Rectal smooth muscle tissue (tissue), 1 donor: ENCODE measurements around the gene FRMPD2.
"Not testable (repeated sequence)": the region's sequence is repeated elsewhere in the genome, so short reads cannot be mapped to it uniquely, and the experiment has no call there.

Source experiments
- H3K27ac ChIP-seq: one replicate; pipeline ENCODE4 v1.7.0; 2013; ENCODE audit warnings: low read depth, low read length, inconsistent platforms
- H3K27me3 ChIP-seq: one replicate; pipeline ENCODE4 v1.7.0; 2013; ENCODE audit warnings: low read length; ENCODE audit not compliant: control insufficient read depth, insufficient read depth
- H3K36me3 ChIP-seq: one replicate; pipeline ENCODE4 v1.7.0; 2013; ENCODE audit warnings: low read length; ENCODE audit not compliant: control insufficient read depth, insufficient read depth
- H3K4me1 ChIP-seq: one replicate; pipeline ENCODE4 v1.7.0; 2013; ENCODE audit warnings: low read length; ENCODE audit not compliant: control insufficient read depth, insufficient read depth
- H3K4me3 ChIP-seq: one replicate; pipeline ENCODE4 v1.7.0; 2013; ENCODE audit warnings: low read length
- H3K9ac ChIP-seq: one replicate; pipeline ENCODE4 v1.7.0; 2013; ENCODE audit warnings: low read length

FRMPD2 gene

GRCh38 chr10:48154211-48155140 lies 120.0 kb downstream of the FRMPD2 start:
- H3K36me3 ChIP-seq, H3K4me3 ChIP-seq, H3K27me3 ChIP-seq, H3K4me1 ChIP-seq, H3K9ac ChIP-seq, H3K27ac ChIP-seq: not testable (repeated sequence)

DNA sequence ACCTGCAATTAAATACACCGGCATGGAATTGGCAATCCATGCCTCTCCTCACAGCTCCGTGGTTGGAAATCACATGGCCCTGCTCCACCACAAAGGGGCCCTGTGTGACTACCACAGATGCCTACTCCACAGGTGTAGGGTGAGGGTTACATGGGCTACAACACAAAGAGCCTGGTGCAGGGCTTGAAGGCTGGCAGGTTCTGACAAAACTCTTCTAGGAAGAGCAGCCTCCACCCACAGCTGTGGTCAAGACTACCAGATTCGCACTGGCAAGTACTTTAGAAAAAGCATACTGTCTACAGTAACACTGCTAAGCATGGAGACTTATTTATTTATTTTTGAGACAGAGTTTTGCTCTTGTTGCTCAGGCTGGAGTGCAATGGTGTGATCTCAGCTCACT lies 126.9 kb downstream of the FRMPD2 start:
- not testable (repeated sequence) for H3K4me3 ChIP-seq, H3K4me1 ChIP-seq, H3K27ac ChIP-seq, H3K36me3 ChIP-seq, H3K9ac ChIP-seq, H3K27me3 ChIP-seq

- H3K4me3 ChIP-seq, H3K9ac ChIP-seq, H3K27ac ChIP-seq, H3K4me1 ChIP-seq, H3K36me3 ChIP-seq, H3K27me3 ChIP-seq: not testable (repeated sequence)
Observed at GRCh38 chr10:48143721-48144642, 130.5 kb downstream of the FRMPD2 start.

- H3K27ac ChIP-seq, H3K9ac ChIP-seq, H3K36me3 ChIP-seq, H3K27me3 ChIP-seq, H3K4me3 ChIP-seq, H3K4me1 ChIP-seq: not testable (repeated sequence)
Observed at GRCh38 chr10:48140949-48141348, 133.5 kb downstream of the FRMPD2 start.

DNA sequence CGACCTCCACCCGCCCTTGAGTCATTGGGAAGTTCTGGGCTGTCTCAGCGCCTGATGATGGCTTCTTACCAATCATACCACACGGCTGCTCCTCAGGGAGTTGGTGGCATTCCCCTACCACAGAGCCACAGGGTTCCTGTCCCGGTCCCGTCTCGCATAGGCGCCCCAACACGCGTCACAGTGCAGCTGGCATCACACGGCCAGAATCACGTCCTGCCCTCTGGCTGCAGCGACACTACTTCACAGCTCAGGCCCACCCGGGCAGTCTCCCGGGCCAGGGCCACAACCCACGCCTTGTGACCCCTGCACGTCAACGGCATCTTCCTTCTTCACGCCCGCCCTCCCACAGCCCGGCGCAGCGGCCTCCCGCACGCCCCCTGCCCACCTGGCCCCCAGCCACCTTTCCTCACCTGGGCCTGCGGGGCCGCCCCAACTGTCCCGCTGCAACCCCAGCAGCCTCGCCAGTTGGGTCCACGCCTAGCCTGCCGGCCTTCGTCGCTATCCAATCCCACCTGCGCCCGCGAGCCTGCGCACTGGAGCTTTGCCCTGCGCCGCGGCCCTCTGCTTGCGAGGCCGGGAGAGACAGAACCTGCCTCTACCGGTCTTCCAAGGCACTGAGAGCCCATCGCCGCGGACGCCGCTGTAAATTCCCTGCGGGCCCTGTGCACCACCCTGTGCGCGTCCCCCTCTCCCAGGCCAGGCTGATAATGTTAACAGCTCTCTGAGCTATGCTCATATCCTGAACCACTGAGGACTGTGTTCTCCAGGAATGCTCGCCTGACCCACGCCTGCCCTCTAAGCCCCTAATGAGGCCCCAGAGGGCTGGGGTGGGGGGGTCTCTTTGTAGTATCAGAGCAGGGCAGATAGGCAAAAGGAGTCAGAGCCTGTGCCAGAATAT lies 134.3 kb downstream of the FRMPD2 start:
- H3K4me3 ChIP-seq, H3K27me3 ChIP-seq, H3K27ac ChIP-seq, H3K9ac ChIP-seq, H3K36me3 ChIP-seq, H3K4me1 ChIP-seq: not testable (repeated sequence)

- not testable (repeated sequence) for H3K4me3 ChIP-seq, H3K36me3 ChIP-seq, H3K27ac ChIP-seq, H3K27me3 ChIP-seq, H3K4me1 ChIP-seq, H3K9ac ChIP-seq
Observed at GRCh38 chr10:48128954-48129353, 145.5 kb downstream of the FRMPD2 start.

DNA sequence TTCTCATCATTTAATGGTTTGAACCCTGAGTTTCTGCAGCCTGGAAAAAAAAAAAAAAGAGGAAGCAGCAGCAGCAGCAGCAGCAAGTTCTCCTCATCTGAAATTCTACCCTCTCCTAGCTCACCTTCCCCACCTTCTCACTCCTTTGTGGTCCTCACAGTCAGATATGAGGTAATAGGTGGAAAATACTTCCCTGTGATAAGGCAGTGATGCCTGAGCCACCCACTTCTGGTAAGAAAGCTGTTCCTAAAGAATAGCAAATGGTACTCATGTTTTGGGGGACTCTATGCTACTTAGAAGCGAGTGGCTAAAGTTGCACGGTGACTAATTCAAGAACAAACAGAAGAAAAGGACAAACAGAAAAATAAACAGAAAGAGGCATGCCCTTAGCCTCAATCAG lies 148.2 kb downstream of the FRMPD2 start:
- not testable (repeated sequence) for H3K27me3 ChIP-seq, H3K9ac ChIP-seq, H3K4me1 ChIP-seq

GRCh38 chr10:48125631-48126030 lies 148.9 kb downstream of the FRMPD2 start:
- H3K27ac ChIP-seq, H3K4me1 ChIP-seq, H3K36me3 ChIP-seq, H3K4me3 ChIP-seq, H3K9ac ChIP-seq, H3K27me3 ChIP-seq: not testable (repeated sequence)

More for the DNA sequence above, 148.2 kb downstream of the FRMPD2 start:
- not testable (repeated sequence) for H3K4me3 ChIP-seq, H3K36me3 ChIP-seq, H3K27ac ChIP-seq

GRCh38 chr10:48122618-48123017 lies 151.9 kb downstream of the FRMPD2 start:
- not testable (repeated sequence) for H3K4me3 ChIP-seq, H3K9ac ChIP-seq, H3K27ac ChIP-seq, H3K36me3 ChIP-seq, H3K4me1 ChIP-seq, H3K27me3 ChIP-seq

- not testable (repeated sequence) for H3K4me1 ChIP-seq, H3K4me3 ChIP-seq, H3K9ac ChIP-seq, H3K27ac ChIP-seq, H3K27me3 ChIP-seq, H3K36me3 ChIP-seq
Observed at GRCh38 chr10:48110277-48110676, 164.2 kb downstream of the FRMPD2 start.
